SIG-M5 (cell line): ENCODE measurements around the gene IER5.

ENCODE experiments used
- DNase-seq: peaks from one replicate; lab custom pipeline; 2025; lab: John Stamatoyannopoulos, UW

Gene IER5

GRCh38 chr1:181099152-181100014, 10.9 kb downstream of the IER5 start:
- no peak for DNase-seq

- no peak for DNase-seq
These were observed 11.8 kb downstream of the IER5 start for GRCh38 chr1:181100015-181100905.

DNA sequence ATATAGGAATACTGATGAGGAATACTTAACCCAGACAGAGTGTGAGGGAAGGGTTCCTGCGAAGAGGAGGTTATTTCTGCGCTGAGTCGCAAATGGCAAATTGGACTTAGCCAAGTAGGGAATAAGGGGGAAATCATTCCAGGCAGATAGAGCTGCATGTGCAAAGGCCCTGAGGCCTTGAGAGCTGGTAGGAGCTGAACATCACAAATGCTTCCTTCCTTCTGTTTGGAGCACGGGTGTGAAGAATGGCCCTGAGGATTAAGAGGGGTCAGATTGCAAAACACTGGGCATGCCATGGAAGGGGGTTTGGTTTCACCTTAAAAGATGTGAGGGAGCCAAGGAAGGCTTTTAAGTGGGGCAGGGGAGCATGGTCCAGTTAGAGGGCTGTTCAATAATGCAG, 12.4 kb downstream of the IER5 start:
- DNase-seq: no peak

DNA sequence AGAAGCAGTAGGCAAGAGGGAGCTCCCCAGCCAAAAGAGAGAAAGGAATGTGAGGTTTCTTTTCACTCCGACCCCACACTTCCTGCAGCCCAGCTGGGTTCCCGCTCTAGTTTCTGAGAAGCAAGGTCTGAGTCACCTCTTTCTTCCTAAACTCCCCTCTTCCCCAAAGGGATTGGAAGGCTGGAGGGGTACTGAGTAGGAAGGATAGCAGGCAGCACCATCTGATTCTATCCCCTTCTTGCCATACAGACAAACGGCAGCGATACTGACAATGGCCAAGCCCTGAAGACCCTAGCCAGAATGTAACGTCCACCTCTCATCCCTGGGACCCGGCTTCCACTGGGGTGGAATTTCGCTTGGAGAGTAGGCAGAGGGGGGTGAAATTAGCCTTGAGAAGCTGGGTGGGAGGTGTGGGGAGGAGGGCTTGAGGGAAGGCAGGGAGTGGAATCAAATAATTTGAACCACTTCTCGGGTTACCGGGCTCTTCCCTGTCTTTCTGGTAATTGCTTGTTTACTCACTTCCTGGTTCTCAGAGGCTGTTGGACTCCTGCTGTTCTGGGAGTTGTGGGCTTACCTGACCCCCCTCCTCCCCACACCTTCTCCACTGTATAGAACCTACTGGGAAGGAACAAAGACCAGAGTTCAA, 13.2 kb downstream of the IER5 start:
- DNase-seq: no peak

DNA sequence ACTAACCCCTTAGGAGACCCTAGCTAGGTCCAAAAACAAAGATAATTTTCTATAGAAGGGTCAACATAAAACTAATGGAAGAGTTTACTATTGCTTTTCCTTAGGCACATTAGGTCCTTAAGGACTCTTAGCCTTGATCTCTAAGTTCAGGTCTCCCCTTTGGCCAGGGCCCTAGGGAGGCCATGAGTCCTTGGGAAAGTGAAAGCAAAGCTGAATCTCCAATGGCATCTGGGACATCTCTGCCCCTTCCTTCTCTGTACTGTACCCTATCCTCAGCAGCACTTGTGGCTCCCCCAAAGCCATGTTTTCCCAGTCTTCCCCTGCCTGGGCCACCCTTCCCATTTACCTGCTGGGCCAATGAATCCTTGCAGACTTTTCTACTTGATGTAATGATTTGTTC, 14.3 kb downstream of the IER5 start:
- DNase-seq: no peak

DNA sequence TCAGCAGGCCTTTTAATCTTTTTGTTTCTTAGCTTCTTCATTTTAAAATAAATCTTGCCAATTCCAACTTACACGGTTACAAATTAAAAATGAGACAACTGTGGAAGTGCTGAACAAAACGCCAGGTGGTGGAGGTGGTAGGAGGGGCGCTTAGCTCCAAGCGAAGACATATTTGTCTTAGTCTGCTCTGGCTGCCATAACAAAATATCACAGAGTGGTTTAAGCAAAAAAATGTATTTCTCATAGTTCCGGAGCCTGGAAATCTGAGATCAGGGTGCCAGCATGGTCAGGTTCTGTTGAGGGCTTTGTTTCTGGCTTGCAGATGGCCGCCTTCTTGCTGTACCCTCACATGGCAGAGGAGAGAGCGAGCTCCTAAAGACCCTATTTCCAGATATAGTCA, 14.9 kb downstream of the IER5 start:
- no peak for DNase-seq

DNA sequence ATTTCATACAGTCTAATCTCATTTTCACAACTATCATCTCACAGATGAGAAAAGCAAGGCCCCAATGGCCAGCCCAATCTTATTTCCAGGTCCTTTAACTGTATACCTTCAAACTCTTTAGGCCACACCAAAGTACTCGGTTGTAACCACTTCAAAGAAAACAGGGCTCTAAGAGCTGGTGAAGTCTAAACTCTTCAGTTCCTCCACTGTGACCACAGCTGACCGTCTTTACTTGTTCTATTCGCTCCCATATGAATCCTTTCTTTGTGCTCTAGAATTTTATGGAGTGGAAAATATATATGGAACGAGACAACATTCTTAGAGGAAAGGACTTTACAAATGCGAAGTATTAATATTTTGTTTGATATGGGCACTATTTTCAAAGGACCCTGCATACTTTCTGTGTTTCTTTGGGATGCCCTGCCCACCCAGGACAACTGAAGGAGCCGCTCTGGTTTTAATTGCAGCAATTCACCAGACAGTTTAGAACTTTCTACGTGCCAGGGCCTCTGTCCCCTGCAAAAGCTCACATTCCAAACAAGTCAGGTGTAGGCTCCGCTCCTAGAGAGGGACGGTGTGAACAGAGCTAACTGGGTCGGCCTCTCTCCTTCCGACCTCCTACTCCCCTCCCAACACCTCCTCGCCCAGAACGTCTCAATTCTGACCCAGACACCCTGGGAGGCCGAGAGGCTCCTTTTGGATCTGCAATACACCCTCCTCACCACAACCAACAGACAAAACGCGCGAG, 15.7 kb downstream of the IER5 start:
- DNase-seq: no peak

DNA sequence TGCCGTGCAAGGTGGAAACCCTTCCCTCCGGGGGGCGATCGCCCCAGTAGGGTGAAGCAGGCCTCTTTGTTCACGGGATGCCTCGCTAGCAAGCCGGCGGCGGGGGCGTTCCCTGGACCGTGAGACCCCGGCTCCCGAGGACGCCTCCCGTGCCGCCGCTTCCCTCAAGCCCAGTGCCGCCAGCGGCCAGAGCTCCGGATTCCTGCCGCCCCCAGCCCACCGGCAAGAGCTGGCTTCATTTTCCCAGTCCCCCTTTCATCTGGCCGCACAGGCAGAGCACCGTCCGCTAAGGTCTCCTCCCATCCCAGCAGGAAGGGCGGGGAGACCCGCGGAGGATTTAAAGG, 16.3 kb downstream of the IER5 start:
- no peak for DNase-seq

GRCh38 chr1:181105134-181106021, 16.9 kb downstream of the IER5 start:
- peak; percentile 40 for DNase-seq

DNA sequence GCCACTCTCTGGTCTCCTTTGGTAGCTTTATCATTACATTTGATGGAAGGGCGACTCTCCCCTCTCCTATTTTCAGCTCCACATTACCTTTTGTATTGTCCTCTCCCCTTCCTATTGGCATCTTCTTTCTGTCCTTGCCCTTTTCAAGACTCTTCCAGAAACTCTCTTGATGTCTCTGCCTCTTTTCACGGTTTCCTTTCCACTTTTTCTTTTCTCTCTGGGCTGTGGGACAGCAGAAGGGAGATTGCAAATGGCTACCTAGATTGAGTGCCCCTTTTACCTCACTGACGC, 17.5 kb downstream of the IER5 start:
- no peak for DNase-seq

GRCh38 chr1:181106479-181106878, 18.0 kb downstream of the IER5 start:
- no peak for DNase-seq

DNA sequence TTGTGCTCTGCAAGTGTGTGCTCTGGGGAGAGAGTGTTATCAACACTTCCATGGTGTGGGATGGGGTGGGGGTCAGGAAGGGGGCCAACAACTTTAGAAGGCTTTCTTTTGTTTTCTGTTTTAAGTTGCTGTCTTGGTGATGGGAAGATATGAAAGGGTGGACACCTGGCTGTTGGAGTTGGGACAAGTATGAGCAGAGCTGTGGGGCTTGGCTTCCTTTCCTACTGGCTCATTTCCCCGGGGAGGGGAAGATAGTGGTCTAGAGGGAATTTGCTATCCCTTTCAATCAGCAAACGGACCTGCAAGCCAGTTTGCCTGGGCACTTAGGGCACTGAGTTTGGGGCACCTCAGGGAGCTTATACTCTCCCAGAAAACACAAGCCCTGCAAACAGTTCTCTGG, 19.2 kb downstream of the IER5 start:
- no peak for DNase-seq

GRCh38 chr1:181108304-181108867, 19.9 kb downstream of the IER5 start:
- DNase-seq: no peak

- DNase-seq: no peak
These were observed 21.5 kb downstream of the IER5 start for GRCh38 chr1:181110013-181110412.

- DNase-seq: no peak
These were observed 23.1 kb downstream of the IER5 start for GRCh38 chr1:181111559-181111958.

DNA sequence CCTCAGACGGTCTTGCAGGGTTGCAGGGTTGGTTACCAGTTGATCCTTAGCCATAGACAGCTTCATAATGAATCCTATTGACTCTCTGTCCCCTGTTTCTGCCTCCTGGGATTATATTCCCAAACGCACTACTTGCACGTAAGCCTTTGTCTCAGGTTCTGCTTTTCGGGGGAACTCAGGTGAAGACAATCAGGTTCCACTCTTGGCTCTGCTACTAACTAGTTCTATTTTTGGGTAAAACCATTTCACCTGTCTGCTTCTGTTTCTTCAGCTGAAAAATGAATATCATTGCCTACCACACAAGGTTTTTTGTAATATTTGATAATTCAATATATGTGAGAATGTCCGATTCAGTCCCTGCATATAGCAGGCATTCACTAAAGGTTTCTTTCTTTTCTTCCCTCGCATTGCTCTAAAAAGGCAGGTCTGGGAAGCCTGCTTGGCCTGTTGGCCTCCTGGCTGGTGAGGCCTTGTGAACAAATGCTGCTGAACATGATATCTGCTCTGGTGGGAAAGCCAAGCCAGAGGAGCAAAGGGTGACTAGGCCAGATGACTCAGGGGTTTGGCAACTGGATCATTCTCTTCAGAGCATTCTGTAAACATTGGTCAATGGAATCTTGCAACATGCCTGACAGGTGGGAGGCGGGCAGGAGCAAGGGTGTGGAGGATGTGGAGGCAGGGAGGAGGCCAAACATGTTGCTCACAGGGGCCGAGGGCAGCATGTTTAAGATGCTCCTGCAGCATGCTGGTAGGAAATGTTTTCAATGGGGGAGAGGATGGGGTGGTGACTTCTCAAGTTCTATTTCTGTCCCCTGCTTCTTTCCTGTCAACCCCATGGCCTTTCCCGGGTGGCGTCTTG, 23.8 kb downstream of the IER5 start:
- DNase-seq: no peak

DNA sequence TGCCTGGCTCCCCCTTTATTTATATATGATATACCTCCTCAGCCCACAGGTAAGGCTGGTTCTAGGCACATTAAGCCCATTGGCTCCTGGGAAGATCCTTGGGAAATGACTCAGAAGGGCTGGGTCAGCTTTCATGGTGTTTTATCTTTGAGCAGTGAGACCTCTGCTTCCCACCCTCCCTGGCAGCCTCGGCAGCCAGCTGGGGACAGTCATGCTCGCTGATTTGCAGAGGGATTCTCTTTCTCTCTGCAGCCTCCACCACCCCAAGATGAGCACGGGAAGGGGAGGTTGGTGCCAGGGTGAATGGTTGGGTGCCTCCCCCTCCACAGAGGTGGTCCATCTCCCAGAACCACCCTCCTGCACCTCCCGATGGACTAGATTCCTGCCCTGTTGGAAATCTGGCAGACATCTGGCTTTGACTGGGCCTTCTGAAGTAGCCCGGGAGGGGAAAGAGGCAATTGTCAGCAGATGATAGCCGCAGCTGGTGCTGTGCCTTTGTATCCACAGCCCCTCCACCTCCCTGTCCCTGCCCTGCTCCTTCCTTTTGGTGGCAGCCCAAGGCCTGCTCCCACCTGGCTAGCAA, 24.6 kb downstream of the IER5 start:
- no peak for DNase-seq

DNA sequence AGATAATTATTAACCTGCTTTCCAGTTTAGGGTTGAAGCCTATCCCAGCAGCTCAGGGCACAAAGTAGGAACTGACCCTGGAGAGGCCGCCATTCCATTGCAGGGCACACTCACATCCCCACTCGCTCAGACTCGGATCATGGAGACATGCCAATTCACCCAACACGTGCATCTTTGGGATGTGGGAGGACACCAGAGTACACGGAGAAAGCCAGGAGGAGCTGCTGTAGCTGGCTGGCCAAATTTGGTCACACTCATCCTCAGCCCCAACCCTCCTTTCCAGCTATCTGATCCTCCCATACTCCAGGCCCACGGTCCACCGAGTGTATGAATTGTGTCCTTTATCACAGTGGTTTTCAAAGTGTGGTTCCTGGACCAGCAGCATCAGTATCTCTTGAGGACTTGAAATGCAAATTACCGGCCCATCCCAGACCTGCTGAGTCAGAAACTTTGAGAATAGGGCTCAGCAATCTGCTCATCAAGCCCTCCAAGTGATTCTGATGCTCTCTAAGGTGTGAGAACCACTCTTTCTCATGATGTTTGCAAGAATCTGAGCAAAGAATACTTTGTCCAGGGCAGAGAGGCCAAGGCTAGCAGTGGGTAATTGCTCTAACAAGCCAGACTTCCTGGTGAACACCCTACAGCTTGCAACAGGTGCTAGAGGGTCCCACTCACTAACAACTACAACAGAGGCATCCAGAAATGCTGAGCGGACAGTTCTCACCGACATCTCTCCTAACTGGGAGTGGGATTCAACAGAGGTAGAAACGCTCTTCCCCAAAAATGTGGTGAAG, 26.3 kb downstream of the IER5 start:
- DNase-seq: no peak

DNA sequence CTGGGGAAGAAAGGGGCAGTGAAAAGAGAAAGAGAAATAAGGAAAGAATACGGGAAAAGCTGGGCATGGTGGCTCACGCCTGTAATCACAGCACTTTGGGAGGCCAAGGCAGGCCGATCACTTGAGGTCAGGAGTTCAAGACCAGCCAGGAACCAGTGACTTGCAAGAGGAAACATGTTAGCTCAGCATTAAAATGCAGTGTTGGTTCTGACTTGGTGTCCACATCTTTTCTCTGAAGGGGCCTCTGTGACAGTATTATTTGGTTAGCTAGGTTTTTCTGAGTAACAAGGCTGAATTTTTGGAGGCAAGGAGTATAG, 26.8 kb downstream of the IER5 start:
- DNase-seq: no peak
